Heart right ventricle (tissue), 16 donors: ENCODE results near the gene FOSB. TPM values are rescaled to one million over a fixed set of nuclear protein-coding genes. Genes with fewer than 3 reads are reported as not detected.

Source experiments
- ATAC-seq, 8 donors: fragments of 200-7000 bp; cut with Tn5 transposase; one replicate each; pipeline ENCODE4 v1.9.1; 2020; ENCODE audit warnings: mild to moderate bottlenecking in 8 of 8, moderate library complexity in 8 of 8, moderate number of reproducible peaks in 1 of 8
- DNase-seq, 2 donors: peaks; one replicate each; pipeline ENCODE4 v3.0.0-alpha.2; 2020
- H3K27ac ChIP-seq, 10 donors: fragments of 200-600 bp; sonication (generic) in 2 of 10; one replicate each; pipeline versions ENCODE4 v1.5.0 to v1.8.0; 2020 to 2022; ENCODE audit warnings: mild to moderate bottlenecking in 3 of 10
- H3K27me3 ChIP-seq, 7 donors: fragments of 200-600 bp; one replicate each; pipeline ENCODE4 v1.8.0; 2021 to 2022; ENCODE audit warnings: mild to moderate bottlenecking in 2 of 7
- H3K36me3 ChIP-seq, 9 donors: fragments of 200-600 bp; sonication (generic) in 1 of 9; one replicate each; pipeline versions ENCODE4 v1.5.0 to v1.8.0; 2020 to 2022; ENCODE audit warnings: mild to moderate bottlenecking in 2 of 9
- H3K4me1 ChIP-seq, 9 donors: fragments of 200-600 bp; sonication (generic) in 1 of 9; one replicate each; pipeline versions ENCODE4 v1.5.0 to v1.8.0; 2020 to 2022; ENCODE audit warnings: mild to moderate bottlenecking in 4 of 9
- H3K4me3 ChIP-seq, 10 donors: fragments of 200-600 bp; sonication (generic) in 2 of 10; one replicate each; pipeline versions ENCODE4 v1.5.0 to v1.8.0; 2020 to 2022; ENCODE audit warnings: mild to moderate bottlenecking in 7 of 10, moderate library complexity in 2 of 10
- H3K9me3 ChIP-seq, 11 donors: fragments of 200-600 bp in 10 of 11; sonication (generic) in 2 of 11; one replicate each; pipeline versions ENCODE4 v1.5.0 to v1.8.0; 2013 to 2022; ENCODE audit warnings: mild to moderate bottlenecking in 2 of 11, control low read depth in 1 of 11, moderate library complexity in 1 of 11
- CTCF ChIP-seq, 9 donors: fragments of 200-600 bp; sonication (generic) in 2 of 9; IDR thresholded peaks; one replicate each; pipeline versions ENCODE4 v1.5.0 to v1.8.0; 2021 to 2022; ENCODE audit warnings: antibody characterized with exemption in 9 of 9, mild to moderate bottlenecking in 5 of 9, moderate library complexity in 1 of 9
- WGBS, 2 donors: extraction: QIAGEN DNeasy Blood & Tissue Kit; methylation state at CpG; one replicate each; pipeline ENCODE4 v1.1.7; 2013; ENCODE audit warnings: inconsistent platforms in 1 of 2; 5-methylcytosine and 5-hydroxymethylcytosine counted together
- intact Hi-C, 10 donors: fragments of 100-400 bp; cut with DNase I; formaldehyde crosslinking; loops; one replicate each; pipeline versions ENCODE4 v1.11.1 to v1.14.2; 2022
- polyA plus RNA-seq, 2 donors: library from polyadenylated mRNA; stranded (reverse); fragments of 200-250 nt; gene quantifications; one replicate each; pipeline ENCODE4 v1.2.3, GENCODE V29; 2013
- total RNA-seq, 10 donors: library from RNA; stranded (reverse); fragmentation: NEBNext Ultra II Directional in 3 of 10; extraction: Animal tissue kit (Norgen Biotek cat#: 25700) in 3 of 10; gene quantifications; one replicate each; pipeline versions ENCODE4 v1.2.1 to v1.2.4, GENCODE V29; 2021 to 2023
- donor health status: Arrhythmogenic right ventricular cardiomyopathy.
- donor health status: ischemic (EF 13 %, LVEDD 7.1; RV severe dilation, severe dysfunction).
- donor health status: healthy with polysubstance abuse.
- donor health status: DM: no; HTN: yes; CAD: no.
- donor health status: DM: no; HTN: no; CAD: no.
- donor health status: ischemic (EF 25% LVEDD 6.9; RV normal size, moderate dysfunction).
- donor health status: ischemic (EF 25% LVEDD 5.7; RV mildly dilated, moderate dysfunction).
- donor health status: healthy.
- donor health status: DM: yes; HTN: yes; CAD: no.
- donor health status: Ischemic cardiomyopathy.
- donor health status: ischemic (EF 35%, LVEDD 5.7; RV mildly dilated, moderate dysfunction).
- donor health status: nonischemic (EF 11% LVEDD 7.7; RV severe dilation, severe dysfunction).
- donor health status: DM: yes; HTN: yes; CAD: no.
- donor health status: PGD.
- donor health status: ischemic (EF 29% LVEDD 5.4; RV normal size, mild dysfunction).
- donor health status: nonischemic (EF 23%, LVEDD 6.1; RV moderate dilation, normal function).

Gene FOSB
- total and polyA plus RNA-seq, 12 donors: 0.39 to 54.5 (median 4.8) TPM

GRCh38 chr19:45440873-45441654, 26.7 kb upstream of the FOSB start:
- intact Hi-C loops: loop anchor here in 2 of 10 donors (5.0 to 10.0 kb wide), 2 partner anchors 161 to 204 kb away; partner anchors contain the start of gene GPR4 (in 1 of the 2)
- Histone ChIP-seq H3K4me3 (no peak overlapping the region), H3K9me3 (no peaks in the 10 kb centered on the region), H3K27me3 (no peaks in the 10 kb centered on the region), H3K4me1 (peaks cover 0 to 49% (median 33%) of the 10 kb centered on the region in 9 donors), H3K36me3 (no peaks in the 10 kb centered on the region), H3K27ac (peak overlapping the region in 9 of 10 donors; percentile 89 to 99 (median 94))
- DNase-seq (no peak), ATAC-seq (no peak)
- TF ChIP-seq CTCF (IDR thresholded peaks at IDR 0.05): no peak
- whole genome bisulfite sequencing, 2 donors: 85 to 95% methylated on average over 9 of the region's 9 CpGs

DNA sequence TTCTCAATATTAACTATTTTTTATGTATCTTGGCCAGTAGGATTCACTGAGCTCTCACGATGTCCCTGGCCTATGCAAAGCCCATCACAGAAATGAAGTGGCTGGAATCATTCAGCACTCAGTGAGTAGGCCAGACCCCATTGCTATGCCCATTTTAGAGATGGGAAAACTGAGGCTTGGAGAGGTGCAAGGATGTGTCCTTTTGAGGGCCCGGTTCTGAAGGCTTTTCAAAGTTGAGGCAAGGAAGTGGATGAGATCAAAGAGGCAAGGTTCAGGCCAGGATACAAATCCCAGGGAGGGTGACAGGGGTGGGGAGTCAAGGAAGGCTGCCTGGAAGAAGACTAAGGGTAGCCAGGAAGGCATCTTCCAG, 25.4 kb upstream of the FOSB start:
- no peak for ATAC-seq
- peak overlapping the region in 9 of 10 donors; percentile 76 to 96 (median 89) for H3K27ac ChIP-seq
- no peak for DNase-seq
- 77 to 78% methylated on average over 2 of the region's 2 CpGs for WGBS, 2 donors
- no peaks in the 10 kb centered on the region for H3K36me3 ChIP-seq
- H3K27me3 ChIP-seq: no peaks in the 10 kb centered on the region
- H3K9me3 ChIP-seq: no peaks in the 10 kb centered on the region
- intact Hi-C loops: loop anchor here in 2 of 10 donors (2.0 to 10.0 kb wide), 3 partner anchors 26 to 202 kb away; partner anchors contain the start of gene GPR4 (in 1 of the 2)
- no peak overlapping the region for H3K4me3 ChIP-seq
- TF ChIP-seq CTCF (IDR thresholded peaks at IDR 0.05): no peak
- H3K4me1 ChIP-seq: peaks cover 0 to 49% (median 33%) of the 10 kb centered on the region in 9 donors

- TF ChIP-seq CTCF (IDR thresholded peaks at IDR 0.05): no peak
- intact Hi-C loops: loop anchor here in 2 of 10 donors (2.0 to 10.0 kb wide), 3 partner anchors 26 to 202 kb away; partner anchors contain the start of gene GPR4 (in 1 of the 2)
- DNase-seq (peak in 1 of 2 donors; percentile 50), ATAC-seq (peak in 3 of 8 donors; percentile 0 to 4 (median 1))
- Histone ChIP-seq H3K27ac (peak overlapping the region in 9 of 10 donors; percentile 76 to 96 (median 89)), H3K4me1 (peaks cover 0 to 49% (median 33%) of the 10 kb centered on the region in 9 donors), H3K9me3 (no peaks in the 10 kb centered on the region), H3K36me3 (no peaks in the 10 kb centered on the region), H3K4me3 (peak overlapping the region in 9 of 10 donors; percentile 27 to 58 (median 49)), H3K27me3 (no peaks in the 10 kb centered on the region)
- WGBS, 2 donors: 11 to 13% methylated on average over 15 of the region's 15 CpGs
Measured at GRCh38 chr19:45442778-45443461, 24.9 kb upstream of the FOSB start.
